NT2/D1 (cell line): Measurements from ENCODE around the gene DRD3.

Experiments used
- YY1 ChIP-seq: IDR thresholded peaks from 2 replicates; pipeline ENCODE4 v1.6.1; 2011; ENCODE audit not compliant: insufficient read length, insufficient read depth
- ZNF274 ChIP-seq: IDR thresholded peaks from 2 replicates; pipeline ENCODE4 v1.6.1; 2011; ENCODE audit warnings: mild to moderate bottlenecking, low read depth, low read length

- TF ChIP-seq ZNF274 (no peak), YY1 (no peak)
Measured at GRCh38 chr3:114114719-114115118, 64.1 kb downstream of the DRD3 start.
